Tibial artery (tissue), 4 donors: Measurements from ENCODE around the gene CGB2.

Source experiments
- DNase-seq, 2 donors: peaks; one replicate each; pipeline ENCODE4 v3.0.0-alpha.2; 2019
- H3K27ac ChIP-seq, 2 donors: fragments of 200-600 bp; sonication (generic) in 1 of 2; 1 replicate in 1 of 2; 2 replicates in 1 of 2; pipeline ENCODE4 v1.5.1; 2018 to 2019; ENCODE audit warnings: mild to moderate bottlenecking in 1 of 2
- H3K27me3 ChIP-seq, 2 donors: fragments of 200-600 bp; sonication (generic) in 1 of 2; one replicate each; pipeline versions ENCODE4 v1.5.1 to v1.6.0; 2016 to 2019
- H3K36me3 ChIP-seq, 3 donors: fragments of 200-600 bp; sonication (generic) in 2 of 3; one replicate each; pipeline ENCODE4 v1.5.1; 2016 to 2019; ENCODE audit warnings: mild to moderate bottlenecking in 2 of 3
- H3K4me1 ChIP-seq, 4 donors: fragments of 200-600 bp; sonication (generic) in 2 of 4; 1 replicate in 3 of 4; 2 replicates in 1 of 4; pipeline ENCODE4 v1.5.1; 2016 to 2019
- H3K4me3 ChIP-seq, 2 donors: fragments of 200-600 bp; sonication (generic) in 1 of 2; 1 replicate in 1 of 2; 2 replicates in 1 of 2; pipeline ENCODE4 v1.5.1; 2018 to 2019; ENCODE audit warnings: mild to moderate bottlenecking in 2 of 2
- H3K9me3 ChIP-seq, 3 donors: fragments of 200-600 bp; sonication (generic) in 1 of 3; one replicate each; pipeline ENCODE4 v1.5.1; 2016 to 2019
- CTCF ChIP-seq, 2 experiments: fragments of 200-600 bp in 1 of 2; fragments of 450-650 bp in 1 of 2; IDR thresholded peaks; one replicate each; pipeline ENCODE4 v1.5.1; 2017 to 2019; ENCODE audit warnings: antibody characterized with exemption in 2 of 2, mild to moderate bottlenecking in 1 of 2, moderate library complexity in 1 of 2
- intact Hi-C: fragments of 100-400 bp; cut with DNase I; formaldehyde crosslinking; loops from one replicate; pipeline ENCODE4 v1.15.0; 2023; ENCODE audit warnings: low total_unique reads

Gene CGB2

GRCh38 chr19:49004133-49004532 lies 27.6 kb upstream of the CGB2 start:
- H3K4me3 ChIP-seq = no peak overlapping the region
- H3K27ac ChIP-seq = no peak overlapping the region
- H3K36me3 ChIP-seq = peaks cover 28 to 76% (median 58%) of the 10 kb centered on the region in 3 donors
- intact Hi-C loops = no loop called here
- H3K4me1 ChIP-seq = no peaks in the 10 kb centered on the region
- TF ChIP-seq CTCF (IDR thresholded peaks at IDR 0.05) = no peak
- no peaks in the 10 kb centered on the region for H3K9me3 ChIP-seq
- DNase-seq = no peak
- H3K27me3 ChIP-seq = no peaks in the 10 kb centered on the region

GRCh38 chr19:49004964-49005614 lies 26.6 kb upstream of the CGB2 start:
- intact Hi-C loops = no loop called here
- Histone ChIP-seq H3K27ac (no peak overlapping the region), H3K4me1 (no peaks in the 10 kb centered on the region), H3K9me3 (no peaks in the 10 kb centered on the region), H3K27me3 (no peaks in the 10 kb centered on the region), H3K36me3 (peaks cover 38 to 78% (median 68%) of the 10 kb centered on the region in 3 donors), H3K4me3 (no peak overlapping the region)
- TF ChIP-seq CTCF (IDR thresholded peaks at IDR 0.05) = no peak
- DNase-seq = no peak

- peaks cover 53 to 93% (median 86%) of the 10 kb centered on the region in 3 donors for H3K36me3 ChIP-seq
- no peak for TF ChIP-seq CTCF (IDR thresholded peaks at IDR 0.05)
- no peaks in the 10 kb centered on the region for H3K4me1 ChIP-seq
- H3K9me3 ChIP-seq = no peaks in the 10 kb centered on the region
- H3K27ac ChIP-seq = no peak overlapping the region
- H3K27me3 ChIP-seq = no peaks in the 10 kb centered on the region
- intact Hi-C loops = no loop called here
- no peak for DNase-seq
- no peak overlapping the region for H3K4me3 ChIP-seq
Measured at GRCh38 chr19:49006905-49007304, 24.8 kb upstream of the CGB2 start.

GRCh38 chr19:49009828-49010227 lies 21.9 kb upstream of the CGB2 start:
- no peaks in the 10 kb centered on the region for H3K27me3 ChIP-seq
- no peaks in the 10 kb centered on the region for H3K4me1 ChIP-seq
- H3K4me3 ChIP-seq = no peak overlapping the region
- intact Hi-C loops = no loop called here
- H3K36me3 ChIP-seq = peaks cover 62 to 93% (median 81%) of the 10 kb centered on the region in 3 donors
- H3K27ac ChIP-seq = no peak overlapping the region
- H3K9me3 ChIP-seq = no peaks in the 10 kb centered on the region
- TF ChIP-seq CTCF (IDR thresholded peaks at IDR 0.05) = no peak
- no peak for DNase-seq

- Histone ChIP-seq H3K27ac (no peak overlapping the region), H3K9me3 (no peaks in the 10 kb centered on the region), H3K4me1 (no peaks in the 10 kb centered on the region), H3K4me3 (no peak overlapping the region), H3K27me3 (no peaks in the 10 kb centered on the region), H3K36me3 (peaks cover 58 to 93% (median 81%) of the 10 kb centered on the region in 3 donors)
- intact Hi-C loops = no loop called here
- no peak for TF ChIP-seq CTCF (IDR thresholded peaks at IDR 0.05)
- no peak for DNase-seq
Measured at GRCh38 chr19:49010453-49010852, 21.2 kb upstream of the CGB2 start.

GRCh38 chr19:49011194-49011593 lies 20.5 kb upstream of the CGB2 start:
- intact Hi-C loops = no loop called here
- no peak for TF ChIP-seq CTCF (IDR thresholded peaks at IDR 0.05)
- Histone ChIP-seq H3K4me3 (no peak overlapping the region), H3K4me1 (no peaks in the 10 kb centered on the region), H3K9me3 (no peaks in the 10 kb centered on the region), H3K27me3 (no peaks in the 10 kb centered on the region), H3K27ac (no peak overlapping the region), H3K36me3 (peaks cover 51 to 93% (median 81%) of the 10 kb centered on the region in 3 donors)
- DNase-seq = no peak
